Measurements from ENCODE around the gene PCDH9. TPM values are rescaled to one million over a fixed set of nuclear protein-coding genes. Genes with fewer than 3 reads are reported as not detected.

The PCDH9 gene
- total and polyA plus RNA-seq, 2 experiments from 2014 or later = 0.31 to 0.52 TPM

DNA sequence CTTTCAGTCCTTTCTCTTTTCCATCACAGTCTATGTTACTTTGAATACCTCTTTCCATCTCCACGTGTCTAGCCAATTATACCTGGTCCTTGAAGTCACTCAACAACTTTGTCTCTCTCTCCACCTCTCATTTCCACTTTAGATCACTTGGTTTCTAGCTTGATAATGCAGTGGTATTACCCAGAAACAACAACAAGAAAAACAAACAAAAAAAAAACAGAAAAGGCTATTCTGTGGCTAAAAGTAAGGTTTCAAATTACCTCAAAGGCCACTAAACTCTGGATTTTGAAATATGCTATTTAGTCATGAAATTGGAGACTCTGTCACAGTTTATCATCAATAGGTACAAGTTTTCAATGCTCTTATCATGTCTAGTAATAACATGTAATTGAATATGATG, 184.8 kb downstream of the PCDH9 start (continued):
- TF ChIP-seq, protein P1, sequence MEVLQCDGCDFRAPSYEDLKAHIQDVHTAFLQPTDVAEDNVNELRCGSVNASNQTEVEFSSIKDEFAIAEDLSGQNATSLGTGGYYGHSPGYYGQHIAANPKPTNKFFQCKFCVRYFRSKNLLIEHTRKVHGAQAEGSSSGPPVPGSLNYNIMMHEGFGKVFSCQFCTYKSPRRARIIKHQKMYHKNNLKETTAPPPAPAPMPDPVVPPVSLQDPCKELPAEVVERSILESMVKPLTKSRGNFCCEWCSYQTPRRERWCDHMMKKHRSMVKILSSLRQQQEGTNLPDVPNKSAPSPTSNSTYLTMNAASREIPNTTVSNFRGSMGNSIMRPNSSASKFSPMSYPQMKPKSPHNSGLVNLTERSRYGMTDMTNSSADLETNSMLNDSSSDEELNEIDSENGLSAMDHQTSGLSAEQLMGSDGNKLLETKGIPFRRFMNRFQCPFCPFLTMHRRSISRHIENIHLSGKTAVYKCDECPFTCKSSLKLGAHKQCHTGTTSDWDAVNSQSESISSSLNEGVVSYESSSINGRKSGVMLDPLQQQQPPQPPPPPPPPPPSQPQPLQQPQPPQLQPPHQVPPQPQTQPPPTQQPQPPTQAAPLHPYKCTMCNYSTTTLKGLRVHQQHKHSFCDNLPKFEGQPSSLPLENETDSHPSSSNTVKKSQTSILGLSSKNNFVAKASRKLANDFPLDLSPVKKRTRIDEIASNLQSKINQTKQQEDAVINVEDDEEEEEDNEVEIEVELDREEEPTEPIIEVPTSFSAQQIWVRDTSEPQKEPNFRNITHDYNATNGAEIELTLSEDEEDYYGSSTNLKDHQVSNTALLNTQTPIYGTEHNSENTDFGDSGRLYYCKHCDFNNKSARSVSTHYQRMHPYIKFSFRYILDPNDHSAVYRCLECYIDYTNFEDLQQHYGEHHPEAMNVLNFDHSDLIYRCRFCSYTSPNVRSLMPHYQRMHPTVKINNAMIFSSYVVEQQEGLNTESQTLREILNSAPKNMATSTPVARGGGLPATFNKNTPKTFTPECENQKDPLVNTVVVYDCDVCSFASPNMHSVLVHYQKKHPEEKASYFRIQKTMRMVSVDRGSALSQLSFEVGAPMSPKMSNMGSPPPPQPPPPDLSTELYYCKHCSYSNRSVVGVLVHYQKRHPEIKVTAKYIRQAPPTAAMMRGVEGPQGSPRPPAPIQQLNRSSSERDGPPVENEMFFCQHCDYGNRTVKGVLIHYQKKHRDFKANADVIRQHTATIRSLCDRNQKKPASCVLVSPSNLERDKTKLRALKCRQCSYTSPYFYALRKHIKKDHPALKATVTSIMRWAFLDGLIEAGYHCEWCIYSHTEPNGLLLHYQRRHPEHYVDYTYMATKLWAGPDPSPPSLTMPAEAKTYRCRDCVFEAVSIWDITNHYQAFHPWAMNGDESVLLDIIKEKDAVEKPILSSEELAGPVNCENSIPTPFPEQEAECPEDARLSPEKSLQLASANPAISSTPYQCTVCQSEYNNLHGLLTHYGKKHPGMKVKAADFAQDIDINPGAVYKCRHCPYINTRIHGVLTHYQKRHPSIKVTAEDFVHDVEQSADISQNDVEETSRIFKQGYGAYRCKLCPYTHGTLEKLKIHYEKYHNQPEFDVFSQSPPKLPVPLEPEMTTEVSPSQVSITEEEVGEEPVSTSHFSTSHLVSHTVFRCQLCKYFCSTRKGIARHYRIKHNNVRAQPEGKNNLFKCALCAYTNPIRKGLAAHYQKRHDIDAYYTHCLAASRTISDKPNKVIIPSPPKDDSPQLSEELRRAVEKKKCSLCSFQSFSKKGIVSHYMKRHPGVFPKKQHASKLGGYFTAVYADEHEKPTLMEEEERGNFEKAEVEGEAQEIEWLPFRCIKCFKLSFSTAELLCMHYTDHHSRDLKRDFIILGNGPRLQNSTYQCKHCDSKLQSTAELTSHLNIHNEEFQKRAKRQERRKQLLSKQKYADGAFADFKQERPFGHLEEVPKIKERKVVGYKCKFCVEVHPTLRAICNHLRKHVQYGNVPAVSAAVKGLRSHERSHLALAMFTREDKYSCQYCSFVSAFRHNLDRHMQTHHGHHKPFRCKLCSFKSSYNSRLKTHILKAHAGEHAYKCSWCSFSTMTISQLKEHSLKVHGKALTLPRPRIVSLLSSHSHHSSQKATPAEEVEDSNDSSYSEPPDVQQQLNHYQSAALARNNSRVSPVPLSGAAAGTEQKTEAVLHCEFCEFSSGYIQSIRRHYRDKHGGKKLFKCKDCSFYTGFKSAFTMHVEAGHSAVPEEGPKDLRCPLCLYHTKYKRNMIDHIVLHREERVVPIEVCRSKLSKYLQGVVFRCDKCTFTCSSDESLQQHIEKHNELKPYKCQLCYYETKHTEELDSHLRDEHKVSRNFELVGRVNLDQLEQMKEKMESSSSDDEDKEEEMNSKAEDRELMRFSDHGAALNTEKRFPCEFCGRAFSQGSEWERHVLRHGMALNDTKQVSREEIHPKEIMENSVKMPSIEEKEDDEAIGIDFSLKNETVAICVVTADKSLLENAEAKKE (CRISPR knock-in tag; IDR thresholded peaks at IDR 0.05) = no peak

DNA sequence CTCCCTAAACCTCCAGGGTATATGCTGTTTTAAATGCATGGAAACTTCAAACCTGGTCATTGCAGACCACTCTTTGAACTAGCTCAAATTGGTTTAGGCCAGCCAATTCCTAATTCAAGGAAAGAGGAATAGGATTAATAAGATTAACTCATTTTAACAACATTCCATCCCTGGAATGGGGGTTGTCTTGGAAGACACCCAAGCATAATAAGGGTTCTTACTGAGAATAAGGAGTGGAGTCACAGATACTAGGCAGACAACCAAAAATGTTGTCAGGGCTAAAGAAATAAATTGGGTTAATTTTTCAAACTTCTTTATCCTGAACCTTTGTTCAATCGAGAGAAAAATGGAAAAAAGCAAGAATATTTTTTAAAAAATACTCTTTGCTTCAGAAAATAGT, 186.2 kb downstream of the PCDH9 start:
- Mint-ChIP-seq H3K4me3 (no peak overlapping the region), H3K27ac (no peak overlapping the region)
- no peak overlapping the region for H3K27ac ChIP-seq (ENCODE audit: low read depth)

More for the DNA sequence above, 186.2 kb downstream of the PCDH9 start:
- Histone ChIP-seq H3K27me3 (ENCODE audit: insufficient read depth) (no peaks in the 10 kb centered on the region), H4K20me1 (replicated peaks; ENCODE audit: insufficient read depth) (no peaks in the 10 kb centered on the region), H3F3A (replicated peaks; ENCODE audit: low read depth) (no peaks in the 10 kb centered on the region), H3K36me3 (ENCODE audit: insufficient read depth) (no peaks in the 10 kb centered on the region), H3K4me1 (ENCODE audit: insufficient read depth) (no peaks in the 10 kb centered on the region), H3K4me3 (no peak overlapping the region), H3K79me2 (replicated peaks; ENCODE audit: insufficient read depth) (no peaks in the 10 kb centered on the region), H3K9me2 (ENCODE audit: insufficient read depth) (no peaks in the 10 kb centered on the region), H2AFZ (no peak overlapping the region), H3K4me2 (no peak overlapping the region)
- H3K4me1 Mint-ChIP-seq = peaks cover 5% of the 10 kb centered on the region; the same call in 2 of the 3 replicates
- TF ChIP-seq EZH2phosphoT487 (IDR thresholded peaks at IDR 0.05; ENCODE audit: unreplicated experiment) = no peak
- TF ChIP-seq, protein P1 (CRISPR knock-in tag; IDR thresholded peaks at IDR 0.05) = no peak
- TF ChIP-seq, protein P2, sequence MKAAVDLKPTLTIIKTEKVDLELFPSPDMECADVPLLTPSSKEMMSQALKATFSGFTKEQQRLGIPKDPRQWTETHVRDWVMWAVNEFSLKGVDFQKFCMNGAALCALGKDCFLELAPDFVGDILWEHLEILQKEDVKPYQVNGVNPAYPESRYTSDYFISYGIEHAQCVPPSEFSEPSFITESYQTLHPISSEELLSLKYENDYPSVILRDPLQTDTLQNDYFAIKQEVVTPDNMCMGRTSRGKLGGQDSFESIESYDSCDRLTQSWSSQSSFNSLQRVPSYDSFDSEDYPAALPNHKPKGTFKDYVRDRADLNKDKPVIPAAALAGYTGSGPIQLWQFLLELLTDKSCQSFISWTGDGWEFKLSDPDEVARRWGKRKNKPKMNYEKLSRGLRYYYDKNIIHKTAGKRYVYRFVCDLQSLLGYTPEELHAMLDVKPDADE (IDR thresholded peaks at IDR 0.05) = no peak
- TF ChIP-seq ZNF114 (CRISPR knock-in tag; IDR thresholded peaks at IDR 0.05) = no peak
- TF ChIP-seq ZNF331 (CRISPR knock-in tag; IDR thresholded peaks at IDR 0.05; ENCODE audit: low read depth) = no peak
- no peaks in the 10 kb centered on the region for H3K36me3 Mint-ChIP-seq (ENCODE audit: low read depth)
- no peaks in the 10 kb centered on the region for H3K27me3 Mint-ChIP-seq (ENCODE audit: insufficient read depth, low read depth, poor library complexity)
- H3K9me3 Mint-ChIP-seq = no peaks in the 10 kb centered on the region
- ATAC-seq = no peak
- DNase-seq (ENCODE audit: low spot score) = no peak

All from GM23338 (cell line).